Chondrocyte (in vitro differentiated cells): ENCODE data around the gene SLC22A23. TPM values are rescaled to one million over a fixed set of nuclear protein-coding genes. Genes with fewer than 3 reads are reported as not detected.

Experiments
- DNase-seq: peaks from one replicate; pipeline ENCODE4 v3.0.0; 2021; ENCODE audit warnings: mixed read lengths, low spot score
- H3K27ac Mint-ChIP-seq: one replicate; pipeline ENCODE4 v1.8.0; 2021; ENCODE audit warnings: mild to moderate bottlenecking, moderate library complexity, mixed read lengths; ENCODE audit not compliant: unreplicated experiment
- H3K27me3 Mint-ChIP-seq: 2 replicates; pipeline ENCODE4 v1.8.0; 2021; ENCODE audit warnings: low read depth, mixed read lengths
- H3K36me3 Mint-ChIP-seq: 2 replicates; pipeline ENCODE4 v1.8.0; 2021; ENCODE audit warnings: low read depth, mixed read lengths
- H3K4me1 Mint-ChIP-seq: 2 replicates; pipeline ENCODE4 v1.8.0; 2021; ENCODE audit warnings: low read depth, mild to moderate bottlenecking, mixed read lengths
- H3K4me3 Mint-ChIP-seq: one replicate; pipeline ENCODE4 v1.8.0; 2021; ENCODE audit warnings: mild to moderate bottlenecking, moderate library complexity, mixed read lengths; ENCODE audit not compliant: unreplicated experiment
- H3K9me3 Mint-ChIP-seq: 2 replicates; pipeline ENCODE4 v1.8.0; 2021; ENCODE audit warnings: low read depth, mixed read lengths
- total RNA-seq: library from RNA; stranded (reverse); gene quantifications from 3 replicates; pipeline ENCODE4 v1.2.1, GENCODE V29; 2021
- TF ChIP-seq, protein P1 (sequence below): fragments of 200-600 bp; sonication (generic); IDR thresholded peaks from 2 replicates; pipeline ENCODE4 v1.5.0; 2021; ENCODE audit warnings: antibody characterized with exemption, mild to moderate bottlenecking, moderate library complexity

Gene SLC22A23
- total RNA-seq, 1 donor from 2014 or later = 36.4 TPM

DNA sequence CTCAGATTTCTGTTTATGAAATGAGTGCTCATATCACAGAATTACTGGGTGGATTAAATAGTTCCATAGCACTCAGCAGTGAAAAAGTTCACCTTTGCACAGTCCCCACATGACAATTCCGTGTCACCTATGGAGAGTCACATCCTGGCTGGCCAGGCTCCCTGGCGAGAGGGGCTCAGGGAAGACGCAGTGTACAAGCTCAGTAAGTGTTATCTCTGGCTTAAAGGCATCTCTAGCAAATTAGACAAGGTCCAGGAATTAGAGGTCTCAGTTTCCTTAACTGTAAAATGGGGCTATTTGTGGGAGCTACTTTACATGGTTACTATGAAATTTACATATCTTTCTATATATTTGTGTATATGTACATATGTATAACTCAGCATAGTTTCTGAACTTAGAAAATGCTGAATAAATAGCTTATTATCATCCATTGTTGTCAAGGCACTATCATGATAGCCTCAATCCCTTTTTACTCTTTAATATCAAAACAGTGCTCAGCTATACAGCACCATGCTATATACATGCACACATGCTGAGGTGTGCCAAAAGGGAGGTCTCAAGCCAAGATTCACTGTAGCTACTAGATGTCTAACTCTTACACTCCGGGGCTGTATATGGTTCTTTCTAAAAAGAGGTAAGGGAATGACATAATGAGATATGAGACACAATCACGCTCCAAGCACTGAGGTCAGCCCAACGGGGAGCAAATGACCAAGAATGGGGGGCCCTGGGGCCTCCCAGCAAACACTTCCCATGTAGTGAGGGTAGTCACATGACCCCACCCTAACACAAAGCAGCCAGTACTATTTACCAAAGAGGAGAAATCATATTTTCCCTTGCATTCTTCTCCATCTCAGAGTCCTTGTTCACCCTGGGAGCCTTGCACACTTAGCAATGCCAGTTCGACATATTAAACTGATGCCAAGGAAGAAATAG, 59.4 kb downstream of the SLC22A23 start:
- peaks cover 1% of the 10 kb centered on the region for H3K36me3 Mint-ChIP-seq
- TF ChIP-seq, protein P1, sequence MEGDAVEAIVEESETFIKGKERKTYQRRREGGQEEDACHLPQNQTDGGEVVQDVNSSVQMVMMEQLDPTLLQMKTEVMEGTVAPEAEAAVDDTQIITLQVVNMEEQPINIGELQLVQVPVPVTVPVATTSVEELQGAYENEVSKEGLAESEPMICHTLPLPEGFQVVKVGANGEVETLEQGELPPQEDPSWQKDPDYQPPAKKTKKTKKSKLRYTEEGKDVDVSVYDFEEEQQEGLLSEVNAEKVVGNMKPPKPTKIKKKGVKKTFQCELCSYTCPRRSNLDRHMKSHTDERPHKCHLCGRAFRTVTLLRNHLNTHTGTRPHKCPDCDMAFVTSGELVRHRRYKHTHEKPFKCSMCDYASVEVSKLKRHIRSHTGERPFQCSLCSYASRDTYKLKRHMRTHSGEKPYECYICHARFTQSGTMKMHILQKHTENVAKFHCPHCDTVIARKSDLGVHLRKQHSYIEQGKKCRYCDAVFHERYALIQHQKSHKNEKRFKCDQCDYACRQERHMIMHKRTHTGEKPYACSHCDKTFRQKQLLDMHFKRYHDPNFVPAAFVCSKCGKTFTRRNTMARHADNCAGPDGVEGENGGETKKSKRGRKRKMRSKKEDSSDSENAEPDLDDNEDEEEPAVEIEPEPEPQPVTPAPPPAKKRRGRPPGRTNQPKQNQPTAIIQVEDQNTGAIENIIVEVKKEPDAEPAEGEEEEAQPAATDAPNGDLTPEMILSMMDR = no peak
- peaks cover 20% of the 10 kb centered on the region for H3K4me1 Mint-ChIP-seq
- no peak overlapping the region for H3K4me3 Mint-ChIP-seq
- no peak overlapping the region for H3K27ac Mint-ChIP-seq
- H3K27me3 Mint-ChIP-seq = no peaks in the 10 kb centered on the region
- H3K9me3 Mint-ChIP-seq = no peaks in the 10 kb centered on the region
- no peak for DNase-seq

DNA sequence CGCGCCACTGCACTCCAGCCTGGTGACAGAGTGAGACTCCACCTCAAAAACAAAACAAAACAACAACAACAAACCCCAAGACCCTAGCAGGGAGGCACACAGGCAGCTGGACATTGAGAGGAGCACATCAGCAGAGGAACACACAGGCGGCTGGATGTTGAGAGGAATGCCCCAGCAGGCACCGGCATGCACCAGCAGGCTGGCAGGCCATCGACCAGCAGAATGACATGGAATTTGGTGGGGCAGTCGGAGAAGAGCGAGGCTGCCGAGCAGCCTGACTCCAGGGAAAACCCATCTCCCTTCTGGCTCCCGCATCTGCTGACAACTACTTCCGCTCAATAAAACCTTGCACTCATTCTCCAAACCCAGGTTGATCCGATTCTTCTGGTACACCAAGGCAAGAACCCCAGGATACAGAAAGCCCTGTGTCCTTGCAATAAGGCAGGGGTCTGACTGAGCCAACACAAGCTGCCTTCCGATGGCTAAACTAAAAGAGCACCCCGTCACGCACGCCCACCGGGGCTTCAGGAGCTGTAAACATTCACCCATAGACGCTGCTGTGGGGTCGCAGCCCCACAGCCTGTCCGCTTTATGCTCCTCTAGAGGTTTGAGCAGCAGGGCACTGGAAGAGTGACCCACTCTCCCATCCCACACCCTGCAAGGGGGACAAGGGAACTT, 60.2 kb downstream of the SLC22A23 start:
- no peaks in the 10 kb centered on the region for H3K27me3 Mint-ChIP-seq
- H3K36me3 Mint-ChIP-seq = no peaks in the 10 kb centered on the region
- H3K9me3 Mint-ChIP-seq = no peaks in the 10 kb centered on the region
- H3K4me1 Mint-ChIP-seq = peaks cover 19% of the 10 kb centered on the region
- DNase-seq = no peak
- no peak overlapping the region for H3K4me3 Mint-ChIP-seq
- TF ChIP-seq, protein P1 = no peak
- no peak overlapping the region for H3K27ac Mint-ChIP-seq

DNA sequence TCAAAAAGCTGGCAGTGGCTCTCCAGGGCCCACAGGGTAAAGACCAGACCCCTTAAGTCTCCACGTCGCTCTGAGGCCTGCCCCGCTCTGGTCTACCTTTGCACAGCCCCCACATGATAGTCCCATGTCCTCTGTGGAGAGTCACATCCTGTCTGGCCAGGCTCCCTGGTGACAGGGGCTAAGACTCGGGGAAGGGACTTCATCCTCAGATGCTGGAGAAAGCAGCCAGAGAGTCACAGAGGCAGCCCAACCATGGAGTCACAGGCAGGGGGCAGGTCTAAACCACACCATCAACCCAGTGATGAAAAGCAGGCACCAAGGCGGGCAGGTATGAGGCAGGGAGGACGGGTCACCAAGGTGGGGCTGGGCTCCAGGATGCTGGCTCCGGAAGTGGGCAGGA, 62.2 kb downstream of the SLC22A23 start:
- Mint-ChIP-seq H3K4me3 (no peak overlapping the region), H3K27me3 (no peaks in the 10 kb centered on the region), H3K9me3 (no peaks in the 10 kb centered on the region), H3K27ac (peak overlapping the region; percentile 29), H3K36me3 (no peaks in the 10 kb centered on the region), H3K4me1 (peaks cover 16% of the 10 kb centered on the region)
- TF ChIP-seq, protein P1 = no peak
- DNase-seq = no peak

DNA sequence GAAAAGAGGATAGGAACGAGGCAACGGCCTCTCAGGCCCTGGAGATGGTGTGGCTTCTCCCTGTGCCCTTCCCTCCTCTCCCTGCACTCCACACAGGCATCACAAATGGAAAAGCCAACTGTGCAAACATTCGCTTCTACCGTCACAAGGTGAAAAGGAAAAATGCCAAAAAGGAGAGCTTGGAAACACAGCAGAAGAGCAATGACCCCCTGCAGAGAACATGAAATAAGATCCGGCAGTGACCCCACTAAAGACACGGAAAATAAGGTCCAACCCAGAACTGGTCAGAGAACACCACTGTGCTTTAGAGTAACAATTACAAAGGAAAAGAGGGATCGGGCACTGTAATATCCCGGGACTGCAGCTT, 63.0 kb downstream of the SLC22A23 start:
- peaks cover 16% of the 10 kb centered on the region for H3K4me1 Mint-ChIP-seq
- H3K27ac Mint-ChIP-seq = no peak overlapping the region
- H3K36me3 Mint-ChIP-seq = no peaks in the 10 kb centered on the region
- TF ChIP-seq, protein P1 = no peak
- no peak overlapping the region for H3K4me3 Mint-ChIP-seq
- no peak for DNase-seq
- no peaks in the 10 kb centered on the region for H3K27me3 Mint-ChIP-seq
- H3K9me3 Mint-ChIP-seq = no peaks in the 10 kb centered on the region

DNA sequence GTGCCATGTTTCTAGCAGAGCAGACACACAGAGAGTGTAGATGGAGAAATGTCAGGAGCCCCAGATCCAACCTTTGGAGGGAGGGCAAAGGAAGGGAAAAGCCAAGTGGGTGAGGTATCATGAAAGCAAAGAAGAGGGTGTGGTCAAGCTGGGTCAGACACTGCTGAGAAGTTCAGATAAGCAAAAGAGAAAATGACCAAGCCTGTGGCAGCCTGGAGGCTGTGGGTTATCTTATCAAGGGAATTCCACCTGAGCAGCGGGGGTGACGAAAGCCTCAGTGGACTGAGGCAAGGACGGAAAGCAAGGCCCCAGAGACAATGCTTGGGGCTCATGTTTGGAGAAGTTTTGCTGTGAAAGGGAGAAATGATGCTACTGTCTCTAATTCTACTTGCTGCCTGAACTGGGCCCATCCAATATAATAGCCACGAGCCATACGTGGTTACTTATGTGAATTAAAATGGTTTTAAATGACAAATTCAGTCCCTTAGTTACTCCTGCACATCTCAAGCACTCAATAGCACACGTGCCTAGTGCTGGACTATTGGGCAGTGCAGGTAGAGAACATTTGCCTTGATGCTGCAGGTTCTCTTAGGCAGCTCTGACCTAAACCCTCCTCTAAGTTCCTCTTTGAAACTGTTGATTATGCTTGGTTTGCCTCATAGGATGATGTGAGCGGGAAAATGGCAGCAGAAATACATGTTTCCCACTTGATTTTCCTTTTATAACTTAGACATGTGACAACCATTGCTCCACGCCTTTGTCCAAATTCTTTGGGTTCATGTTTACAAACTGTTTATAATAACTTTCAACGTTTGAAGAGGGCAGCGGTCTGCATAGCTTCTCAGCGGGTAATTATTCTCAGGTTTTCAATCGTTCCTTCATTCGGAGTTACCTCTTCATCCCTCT, 63.7 kb downstream of the SLC22A23 start:
- H3K4me1 Mint-ChIP-seq = peaks cover 12% of the 10 kb centered on the region
- no peaks in the 10 kb centered on the region for H3K27me3 Mint-ChIP-seq
- TF ChIP-seq, protein P1 = no peak
- H3K27ac Mint-ChIP-seq = no peak overlapping the region
- H3K9me3 Mint-ChIP-seq = no peaks in the 10 kb centered on the region
- DNase-seq = no peak
- no peaks in the 10 kb centered on the region for H3K36me3 Mint-ChIP-seq
- H3K4me3 Mint-ChIP-seq = no peak overlapping the region
